HG03135 (cell line): Measurements from ENCODE around the gene MGST1.
A peak's percentile ranks its signal among the peaks of the same experiment; 100 is the strongest.

Experiments
- ATAC-seq: cut with Tn5 transposase; IDR thresholded peaks from one replicate; pipeline ENCODE4 v1.9.1; 2021; ENCODE audit warnings: mild to moderate bottlenecking, moderate library complexity; ENCODE audit not compliant: unreplicated experiment

The MGST1 gene, protein sequence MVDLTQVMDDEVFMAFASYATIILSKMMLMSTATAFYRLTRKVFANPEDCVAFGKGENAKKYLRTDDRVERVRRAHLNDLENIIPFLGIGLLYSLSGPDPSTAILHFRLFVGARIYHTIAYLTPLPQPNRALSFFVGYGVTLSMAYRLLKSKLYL

GRCh38 chr12:16347391-16348298, at the start of gene MGST1:
Gene MGST1, plus strand, starts transcription at chr12:16347645. Its CDS starts 6,608 bp downstream, at chr12:16354253.
- peak; percentile 62 for ATAC-seq

- ATAC-seq, result no peak
Observed at GRCh38 chr12:16299403-16299802, 48.0 kb upstream of the MGST1 start.

DNA sequence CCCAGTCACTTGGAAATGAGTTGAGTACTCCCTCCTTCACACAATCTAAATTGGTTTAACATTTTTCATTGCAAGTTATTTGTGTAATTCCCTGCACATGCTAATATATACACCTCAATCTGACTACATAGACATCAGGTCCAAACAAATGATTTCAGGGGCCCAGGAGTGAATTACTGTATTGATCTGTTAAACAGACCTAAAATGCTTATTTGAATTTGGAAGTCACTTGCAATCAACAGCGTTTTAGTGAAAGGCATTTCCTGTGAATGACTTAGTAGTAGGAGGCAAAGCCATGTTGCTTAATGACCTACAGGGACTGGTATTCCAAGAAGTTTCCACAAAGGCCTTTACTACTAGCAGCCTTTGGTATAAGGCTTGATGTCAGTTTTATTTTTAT, 47.3 kb upstream of the MGST1 start:
- no peak for ATAC-seq

GRCh38 chr12:16300736-16301135, 46.7 kb upstream of the MGST1 start:
- no peak for ATAC-seq

- no peak for ATAC-seq
Observed at GRCh38 chr12:16303939-16304338, 43.5 kb upstream of the MGST1 start.

GRCh38 chr12:16307856-16308475, 39.5 kb upstream of the MGST1 start:
- ATAC-seq, result no peak

DNA sequence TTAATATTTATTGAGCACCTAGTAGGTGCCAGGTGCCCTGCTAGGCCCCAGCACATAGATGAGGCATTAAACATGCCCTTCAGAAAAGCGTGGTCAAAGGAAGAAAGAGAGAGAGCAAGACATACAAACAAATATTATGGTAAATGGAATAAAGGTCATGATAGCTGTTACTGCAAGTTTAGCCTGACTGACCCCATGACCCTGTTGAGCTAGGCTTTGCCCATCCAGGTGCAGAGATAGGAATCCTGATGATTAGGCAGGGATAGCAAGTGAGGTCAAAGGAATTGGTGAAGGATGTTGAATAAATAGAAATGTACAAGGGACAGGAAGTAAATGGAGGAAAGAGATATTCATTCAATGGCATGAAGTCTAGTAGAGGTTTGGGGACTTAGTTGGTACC, 36.5 kb upstream of the MGST1 start:
- ATAC-seq, result no peak

DNA sequence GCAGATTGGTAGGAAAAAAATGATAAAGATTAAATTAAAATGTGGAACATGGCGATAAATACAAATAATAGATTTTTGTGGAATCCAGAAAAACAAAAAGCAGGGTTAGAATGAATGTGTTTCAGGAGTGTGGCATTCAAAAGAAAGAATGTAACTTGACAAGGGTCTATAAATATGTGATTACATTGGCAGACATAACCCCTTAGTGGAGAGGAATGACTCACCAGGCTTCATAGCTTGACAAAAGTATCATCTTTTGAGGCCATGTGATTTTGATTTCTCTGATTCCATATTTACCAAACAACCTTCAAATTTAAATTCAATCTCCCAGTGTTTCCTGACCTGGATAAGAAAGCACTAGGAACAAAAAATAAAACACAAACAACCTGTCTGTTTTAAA, 24.4 kb upstream of the MGST1 start:
- no peak for ATAC-seq

GRCh38 chr12:16323638-16324037, 23.8 kb upstream of the MGST1 start:
- no peak for ATAC-seq

DNA sequence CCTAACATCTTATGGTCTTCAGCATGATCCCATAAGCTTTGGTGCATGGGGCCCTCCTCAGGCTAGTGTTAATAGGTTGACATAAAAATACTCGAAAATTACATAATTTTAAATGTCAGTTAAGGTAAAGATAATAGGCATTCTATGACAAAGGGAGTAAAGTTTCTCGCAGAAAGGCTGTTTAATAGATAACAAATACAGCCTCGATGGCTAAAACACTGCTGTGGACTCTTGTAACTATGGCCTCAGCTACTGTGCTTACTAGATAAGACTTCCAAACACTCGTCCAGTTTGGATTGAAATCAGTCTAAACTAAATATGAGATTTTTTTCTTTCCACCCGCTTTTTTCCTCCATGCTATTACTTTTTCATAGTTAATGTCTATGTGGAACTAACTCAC, 23.2 kb upstream of the MGST1 start:
- ATAC-seq, result no peak

- ATAC-seq, result no peak
Observed at GRCh38 chr12:16324772-16325171, 22.7 kb upstream of the MGST1 start.

GRCh38 chr12:16325426-16325825, 22.0 kb upstream of the MGST1 start:
- ATAC-seq, result no peak

- ATAC-seq, result no peak
Observed at GRCh38 chr12:16327963-16328362, 19.5 kb upstream of the MGST1 start.

DNA sequence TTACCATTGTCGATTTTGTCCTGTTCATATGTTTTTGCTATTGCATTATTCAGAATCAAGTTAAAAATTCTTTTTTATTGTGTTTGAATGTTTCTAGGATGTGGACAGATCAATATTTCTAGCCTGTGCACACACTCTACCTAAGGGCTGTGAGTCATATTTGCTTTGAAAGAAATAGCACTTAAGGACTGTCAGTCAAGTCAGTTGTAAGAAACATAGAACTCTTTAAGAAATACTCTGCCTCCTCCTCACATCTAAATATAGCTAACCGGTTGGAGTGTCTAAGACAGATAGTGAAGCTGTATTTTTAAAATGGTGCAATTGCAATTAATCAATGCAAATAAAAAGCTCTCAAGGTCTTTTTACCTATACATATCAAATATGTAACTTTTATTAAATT, 17.9 kb upstream of the MGST1 start:
- no peak for ATAC-seq

DNA sequence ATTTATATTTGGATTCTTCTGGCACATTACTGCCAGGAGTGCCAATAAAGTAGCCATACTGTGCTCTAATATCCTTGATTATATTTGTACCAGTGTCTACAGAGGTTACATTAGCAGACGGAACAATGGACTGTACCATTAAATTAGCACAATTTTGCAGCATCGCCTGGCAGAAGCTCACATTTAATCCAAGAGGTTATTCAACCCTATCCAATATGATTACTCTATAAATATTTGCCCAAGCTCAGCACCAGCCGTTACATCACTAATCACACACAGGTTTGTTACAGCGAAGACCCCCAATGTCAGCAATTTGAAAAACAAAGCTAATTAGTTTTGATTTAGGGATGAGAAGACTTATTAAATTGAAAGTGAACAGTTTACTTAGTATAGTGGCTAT, 16.9 kb upstream of the MGST1 start:
- ATAC-seq, result no peak

GRCh38 chr12:16331998-16332397, 15.4 kb upstream of the MGST1 start:
- ATAC-seq, result no peak

DNA sequence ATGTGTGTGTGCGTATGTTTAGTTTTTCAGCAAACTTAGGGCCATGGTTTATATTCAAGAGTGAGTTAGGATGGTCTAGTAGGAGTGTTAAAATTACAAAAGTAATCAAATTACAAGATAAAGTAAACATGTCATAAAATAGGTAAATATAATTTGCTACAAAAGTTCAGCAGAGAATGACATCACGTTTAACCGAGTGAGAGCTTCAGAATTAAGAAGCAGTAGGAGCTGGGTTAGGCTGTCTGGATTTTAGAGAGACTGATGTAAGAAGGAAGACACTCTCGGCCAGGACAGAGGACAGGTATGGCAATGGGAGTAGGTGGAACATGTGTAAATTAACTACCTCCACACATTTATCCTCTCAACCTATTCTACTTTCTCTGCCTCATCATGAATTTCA, 11.6 kb upstream of the MGST1 start:
- ATAC-seq, result no peak

- no peak for ATAC-seq
Observed at GRCh38 chr12:16344269-16344668, 3.2 kb upstream of the MGST1 start.

DNA sequence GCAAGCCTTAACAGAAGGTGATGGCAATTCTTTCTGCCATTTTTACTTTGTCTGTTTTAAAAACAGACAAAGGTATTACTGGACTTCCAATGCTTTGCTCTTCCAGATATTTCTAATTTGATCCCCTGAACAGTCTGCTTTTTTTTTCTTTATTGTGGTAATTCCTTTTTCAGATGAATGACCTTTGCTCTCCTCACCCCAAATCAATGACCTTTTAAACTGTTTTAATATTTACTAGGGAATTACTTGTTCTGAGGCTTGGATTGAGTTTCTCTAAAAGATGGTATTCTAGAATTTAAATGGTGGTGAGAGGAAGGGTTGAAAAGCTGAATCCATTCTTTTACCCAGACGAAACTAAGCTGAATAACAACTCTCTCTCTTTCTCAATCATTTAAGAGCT, 2.3 kb upstream of the MGST1 start:
- ATAC-seq, result no peak

- no peak for ATAC-seq
Observed at GRCh38 chr12:16346958-16347357, 487 bp upstream of the MGST1 start.

- ATAC-seq, result peak; percentile 51
Observed at GRCh38 chr12:16348435-16349130, 1.1 kb downstream of the MGST1 start.

DNA sequence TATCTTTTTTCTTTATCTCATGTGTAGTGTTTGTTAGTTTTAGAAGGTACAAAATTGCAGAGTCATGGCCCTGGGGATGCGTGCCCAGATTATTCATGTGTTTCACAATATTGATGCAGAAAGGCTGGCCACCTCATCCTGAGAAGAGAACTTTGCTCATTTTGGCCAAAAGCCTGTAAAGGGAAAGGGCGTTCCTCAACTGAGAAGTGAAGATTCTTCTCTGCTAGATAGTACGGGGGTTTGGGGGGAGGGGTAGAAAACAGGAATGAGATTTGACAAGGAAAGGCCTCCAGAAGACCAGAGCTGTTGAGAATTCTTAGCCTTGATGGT, 1.7 kb downstream of the MGST1 start:
- peak; percentile 30 for ATAC-seq
